22Rv1 (cell line): ENCODE results near the gene CLIP2.

Experiments
- CTCF ChIP-seq: fragments of 450-650 bp; IDR thresholded peaks from 2 replicates; pipeline ENCODE4 v1.5.1; 2017; ENCODE audit warnings: mild to moderate bottlenecking
- ZFX ChIP-seq: fragments of 450-650 bp; IDR thresholded peaks from 2 replicates; pipeline ENCODE4 v1.6.1; 2017; ENCODE audit warnings: antibody characterized with exemption, borderline replicate concordance

- TF ChIP-seq CTCF (no peak), ZFX (no peak)
Measured at GRCh38 chr7:74253331-74253730, 35.9 kb upstream of the CLIP2 start.
